ENCODE data around the gene CDC27. TPM values are rescaled to one million over a fixed set of nuclear protein-coding genes. Genes with fewer than 3 reads are reported as not detected.
"Not testable (repeated sequence)": the region's sequence is repeated elsewhere in the genome, so short reads cannot be mapped to it uniquely, and the experiment has no call there.

Gene CDC27
- total RNA-seq, 6 experiments from 2014 or later: 27.5 to 50.4 (median 32.9) TPM

DNA sequence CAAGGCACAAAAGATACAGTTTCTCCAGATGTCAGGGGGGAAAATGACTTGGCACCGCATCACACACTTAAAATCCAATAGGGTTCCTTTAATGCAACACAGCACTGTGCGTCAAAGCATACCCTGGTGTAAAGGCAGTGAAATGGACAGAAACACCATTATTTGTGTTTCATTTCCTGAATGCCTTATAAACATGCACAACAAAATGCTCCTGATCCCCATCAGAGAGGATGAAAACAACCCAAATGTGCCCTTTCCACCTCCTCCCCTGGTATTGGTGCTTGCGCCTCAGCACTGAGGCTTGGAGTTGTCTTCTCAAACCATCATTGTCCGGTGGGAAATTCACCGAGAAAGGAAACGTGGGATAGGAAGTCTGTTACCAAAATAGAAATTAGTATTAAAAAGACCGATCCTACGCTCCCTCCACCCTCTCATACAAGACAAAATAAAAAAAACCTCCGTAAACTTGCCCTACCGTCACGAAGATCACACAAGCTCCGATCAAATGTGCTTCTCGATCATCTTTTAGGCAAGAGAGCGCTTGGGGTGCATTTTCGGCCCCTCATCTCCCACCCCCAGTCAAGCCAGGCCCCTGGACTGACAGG, 722 bp downstream of the CDC27 start:
- intact Hi-C loops (cut with DNase I): no loop called here
- DNase-seq: no peak
- Histone ChIP-seq H3K4me1 (peaks cover 0 to 15% (median 7%) of the 10 kb centered on the region in 4 donors), H3K9me3 (no peaks in the 10 kb centered on the region), H3K36me3 (no peaks in the 10 kb centered on the region), H3K27ac (peak overlapping the region; percentile 86 to 95 (median 91)), H3K4me3 (peak overlapping the region; percentile 74 to 87 (median 84)), H3K27me3 (no peaks in the 10 kb centered on the region)
- no peak for TF ChIP-seq POLR2A (IDR thresholded peaks at IDR 0.05)
- TF ChIP-seq, protein P1, sequence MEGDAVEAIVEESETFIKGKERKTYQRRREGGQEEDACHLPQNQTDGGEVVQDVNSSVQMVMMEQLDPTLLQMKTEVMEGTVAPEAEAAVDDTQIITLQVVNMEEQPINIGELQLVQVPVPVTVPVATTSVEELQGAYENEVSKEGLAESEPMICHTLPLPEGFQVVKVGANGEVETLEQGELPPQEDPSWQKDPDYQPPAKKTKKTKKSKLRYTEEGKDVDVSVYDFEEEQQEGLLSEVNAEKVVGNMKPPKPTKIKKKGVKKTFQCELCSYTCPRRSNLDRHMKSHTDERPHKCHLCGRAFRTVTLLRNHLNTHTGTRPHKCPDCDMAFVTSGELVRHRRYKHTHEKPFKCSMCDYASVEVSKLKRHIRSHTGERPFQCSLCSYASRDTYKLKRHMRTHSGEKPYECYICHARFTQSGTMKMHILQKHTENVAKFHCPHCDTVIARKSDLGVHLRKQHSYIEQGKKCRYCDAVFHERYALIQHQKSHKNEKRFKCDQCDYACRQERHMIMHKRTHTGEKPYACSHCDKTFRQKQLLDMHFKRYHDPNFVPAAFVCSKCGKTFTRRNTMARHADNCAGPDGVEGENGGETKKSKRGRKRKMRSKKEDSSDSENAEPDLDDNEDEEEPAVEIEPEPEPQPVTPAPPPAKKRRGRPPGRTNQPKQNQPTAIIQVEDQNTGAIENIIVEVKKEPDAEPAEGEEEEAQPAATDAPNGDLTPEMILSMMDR (IDR thresholded peaks at IDR 0.05): no peak
- peak in 1 of 4 donors; percentile 9 for ATAC-seq
- 2% methylated on average over 15 of the region's 15 CpGs for WGBS (ENCODE audit: insufficient coverage, low coverage, low lambda C conversion rate, missing lambda C conversion rate)

DNA sequence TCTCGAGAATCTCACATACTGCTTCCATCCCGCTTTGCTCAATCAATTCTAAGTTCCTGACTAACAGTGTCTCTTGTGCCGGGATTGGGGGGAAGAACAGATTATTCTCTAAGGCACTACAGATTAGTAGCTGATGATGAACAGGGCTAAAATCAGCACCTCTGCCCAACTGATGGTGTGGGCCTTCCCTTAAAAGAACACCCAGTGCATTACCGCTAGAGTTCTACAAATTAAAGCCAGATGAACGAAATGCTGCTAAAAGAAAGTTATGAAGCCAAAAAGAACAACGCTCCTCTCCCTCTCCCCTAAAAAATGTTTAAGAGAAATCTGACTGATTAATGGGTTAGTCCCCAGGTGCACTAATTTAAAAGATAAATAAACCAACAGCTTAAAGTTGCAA, 4.4 kb downstream of the CDC27 start:
- Histone ChIP-seq H3K36me3 (peaks cover 0 to 10% (median 0%) of the 10 kb centered on the region in 4 donors), H3K27ac (no peak overlapping the region), H3K27me3 (no peaks in the 10 kb centered on the region), H3K9me3 (no peaks in the 10 kb centered on the region), H3K4me3 (no peak overlapping the region), H3K4me1 (peaks cover 0 to 20% (median 7%) of the 10 kb centered on the region in 4 donors)
- intact Hi-C loops (cut with DNase I): no loop called here
- ATAC-seq: no peak
- WGBS (ENCODE audit: insufficient coverage, low coverage, low lambda C conversion rate, missing lambda C conversion rate): 83% methylated on average over 5 of the region's 6 CpGs
- TF ChIP-seq POLR2A (IDR thresholded peaks at IDR 0.05): no peak
- TF ChIP-seq, protein P1 (IDR thresholded peaks at IDR 0.05): no peak
- no peak for DNase-seq

DNA sequence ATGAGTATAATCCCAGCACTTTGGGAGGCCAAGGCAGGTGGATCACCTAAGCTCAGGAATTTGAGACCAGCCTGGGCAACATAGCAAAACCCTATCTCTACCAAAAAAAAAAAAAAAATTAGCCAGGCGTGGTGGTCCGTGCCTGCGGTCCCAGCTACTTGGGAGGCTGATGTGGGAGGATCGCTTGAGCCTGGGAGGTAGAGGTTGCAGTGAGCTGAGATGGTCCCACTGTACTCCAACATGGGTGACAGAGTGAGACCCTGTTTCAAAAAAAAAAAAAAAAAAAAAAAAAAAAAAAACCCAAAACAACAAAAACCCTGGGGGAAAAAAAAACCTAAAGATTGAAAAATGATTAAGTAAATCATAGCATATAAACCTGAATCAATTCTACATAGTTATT, 8.1 kb downstream of the CDC27 start:
- H3K4me1 ChIP-seq; H3K4me3 ChIP-seq; H3K27ac ChIP-seq; intact Hi-C loops (cut with DNase I); H3K27me3 ChIP-seq; ATAC-seq; DNase-seq; H3K9me3 ChIP-seq: not testable (repeated sequence)
- H3K36me3 ChIP-seq: peaks cover 0 to 24% (median 3%) of the 10 kb centered on the region in 4 donors
- 100% methylated on average over 3 of the region's 4 CpGs for WGBS (ENCODE audit: insufficient coverage, low coverage, low lambda C conversion rate, missing lambda C conversion rate)

DNA sequence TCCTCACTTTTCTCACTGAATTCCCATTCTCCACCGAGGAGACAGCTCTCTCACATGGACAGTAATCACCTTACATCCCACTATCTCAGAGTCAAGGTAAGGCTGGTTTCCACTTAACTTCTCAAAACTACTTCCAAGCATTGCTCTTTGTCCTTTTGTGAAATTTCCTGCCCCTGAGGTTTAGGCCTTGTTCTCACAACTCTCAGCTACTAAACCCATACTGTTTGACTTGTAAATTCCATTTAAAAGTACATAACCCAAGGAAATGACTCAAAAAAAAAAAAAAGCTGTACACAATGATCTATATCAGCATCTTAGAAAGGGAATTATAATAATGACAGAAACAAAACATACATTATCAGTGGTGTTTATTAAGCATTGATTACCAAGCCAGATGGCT, 8.8 kb downstream of the CDC27 start:
- H3K4me3 ChIP-seq: no peak overlapping the region
- WGBS (ENCODE audit: insufficient coverage, low coverage, low lambda C conversion rate, missing lambda C conversion rate): 60% methylated on average over 1 of the region's 1 CpG
- ATAC-seq: no peak

DNA sequence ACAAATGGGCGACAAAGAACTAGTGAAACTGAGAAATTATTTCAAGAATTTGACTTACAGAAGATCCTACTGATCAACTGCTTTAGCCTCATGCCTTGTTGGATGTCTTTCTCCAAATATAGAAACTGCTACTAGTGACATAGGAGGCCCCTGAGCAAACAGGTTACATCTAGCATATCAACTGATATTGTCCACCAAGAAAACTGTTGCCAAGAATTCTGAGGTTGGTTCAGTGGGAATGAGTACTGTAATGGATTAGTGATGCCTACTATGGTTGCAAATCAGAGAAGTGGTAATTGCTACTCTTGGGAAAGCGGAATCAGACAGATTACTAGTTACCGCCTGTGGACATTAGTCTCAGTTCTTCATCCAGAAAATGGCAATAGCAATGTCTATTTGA, 10.0 kb downstream of the CDC27 start:
- Histone ChIP-seq H3K4me3 (no peak overlapping the region), H3K27ac (no peak overlapping the region), H3K4me1 (peaks cover 0 to 5% (median 0%) of the 10 kb centered on the region in 4 donors), H3K27me3 (no peaks in the 10 kb centered on the region), H3K36me3 (peaks cover 0 to 24% (median 3%) of the 10 kb centered on the region in 4 donors), H3K9me3 (no peaks in the 10 kb centered on the region)
- DNase-seq: no peak
- TF ChIP-seq, protein P1 (IDR thresholded peaks at IDR 0.05): no peak
- no peak for TF ChIP-seq POLR2A (IDR thresholded peaks at IDR 0.05)
- no peak for ATAC-seq
- WGBS (ENCODE audit: insufficient coverage, low coverage, low lambda C conversion rate, missing lambda C conversion rate): 100% methylated on average over 3 of the region's 3 CpGs
- intact Hi-C loops (cut with DNase I): no loop called here

More for the DNA sequence above, 8.8 kb downstream of the CDC27 start:
- no peaks in the 10 kb centered on the region for H3K27me3 ChIP-seq
- DNase-seq: no peak
- no peak for TF ChIP-seq POLR2A (IDR thresholded peaks at IDR 0.05)
- TF ChIP-seq, protein P1 (IDR thresholded peaks at IDR 0.05): no peak
- intact Hi-C loops (cut with DNase I): no loop called here
- H3K27ac ChIP-seq: no peak overlapping the region
- peaks cover 0 to 24% (median 3%) of the 10 kb centered on the region in 4 donors for H3K36me3 ChIP-seq
- H3K9me3 ChIP-seq: no peaks in the 10 kb centered on the region
- peaks cover 0 to 5% (median 0%) of the 10 kb centered on the region in 4 donors for H3K4me1 ChIP-seq

Data from right lobe of liver (tissue), 6 donors.